Keratinocyte (primary cell): ENCODE data around the gene HOXA7. TPM values are rescaled to one million over a fixed set of nuclear protein-coding genes. Genes with fewer than 3 reads are reported as not detected.

Source experiments
- DNase-seq: peaks from one replicate; pipeline ENCODE4 v3.0.0-alpha.2; 2011; ENCODE audit warnings: low read depth, missing footprints, low spot score
- FAIRE-seq: peaks from 2 replicates; lab custom pipeline; 2011; peaks lifted over from hg19 to GRCh38; lab: Jason Lieb, UNC
- H2AFZ ChIP-seq: 2 replicates; pipeline ENCODE4 v1.6.0; 2012; ENCODE audit warnings: low read length, control low read depth, inconsistent platforms; ENCODE audit not compliant: control insufficient read depth
- H3K27ac ChIP-seq: 2 replicates; pipeline ENCODE4 v1.5.1; 2011; ENCODE audit warnings: low read length; ENCODE audit not compliant: control insufficient read depth, insufficient read depth
- H3K27me3 ChIP-seq: 3 replicates; pipeline ENCODE4 v1.6.0; 2011; ENCODE audit warnings: low read length; ENCODE audit not compliant: control insufficient read depth, insufficient read depth; ENCODE audit errors: extremely low read depth
- H3K36me3 ChIP-seq, 2 experiments: 2 replicates in 1 of 2; 3 replicates in 1 of 2; pipeline ENCODE4 v1.5.1; 2011; ENCODE audit warnings: low read length in 2 of 2, mild to moderate bottlenecking in 1 of 2; ENCODE audit not compliant: control insufficient read depth in 2 of 2, insufficient read depth in 2 of 2; ENCODE audit errors: extremely low read depth in 1 of 2
- H3K4me1 ChIP-seq: 3 replicates; pipeline ENCODE4 v1.5.1; 2011; ENCODE audit warnings: low read length; ENCODE audit not compliant: control insufficient read depth, insufficient read depth; ENCODE audit errors: extremely low read depth
- H3K4me2 ChIP-seq: 3 replicates; pipeline ENCODE4 v1.6.0; 2011; ENCODE audit warnings: low read depth, low read length; ENCODE audit not compliant: control insufficient read depth, insufficient read depth; ENCODE audit errors: extremely low read depth
- H3K4me3 ChIP-seq, 3 experiments: fragments of 200-600 bp in 1 of 3; sonication (generic) in 1 of 3; 2 replicates in 2 of 3; 3 replicates in 1 of 3; pipeline ENCODE4 v1.5.1; 2011 to 2016; ENCODE audit warnings: low read length in 3 of 3, mild to moderate bottlenecking in 3 of 3, control low read depth in 2 of 3, inconsistent platforms in 1 of 3, low read depth in 1 of 3, mixed read lengths in 1 of 3, mixed run types in 1 of 3, moderate library complexity in 1 of 3; ENCODE audit not compliant: control insufficient read depth in 2 of 3, insufficient read depth in 2 of 3; ENCODE audit errors: extremely low read depth in 1 of 3
- H3K79me2 ChIP-seq: 2 replicates; pipeline ENCODE4 v1.6.0; 2012; ENCODE audit warnings: low read length; ENCODE audit not compliant: control insufficient read depth, insufficient read depth
- H3K9ac ChIP-seq: 3 replicates; pipeline ENCODE4 v1.6.0; 2011; ENCODE audit warnings: low read length; ENCODE audit not compliant: control insufficient read depth, insufficient read depth; ENCODE audit errors: extremely low read depth
- H3K9me1 ChIP-seq: 3 replicates; pipeline ENCODE4 v1.6.0; 2011; ENCODE audit warnings: low read length; ENCODE audit not compliant: control insufficient read depth, insufficient read depth; ENCODE audit errors: extremely low read depth
- H3K9me3 ChIP-seq: 2 replicates; pipeline ENCODE4 v1.5.1; 2012; ENCODE audit warnings: low read depth, low read length; ENCODE audit not compliant: control insufficient read depth
- H4K20me1 ChIP-seq: 3 replicates; pipeline ENCODE4 v1.6.0; 2011; ENCODE audit warnings: low read length; ENCODE audit not compliant: control insufficient read depth, insufficient read depth; ENCODE audit errors: extremely low read depth
- EZH2 ChIP-seq: IDR thresholded peaks from one replicate; pipeline ENCODE4 v1.6.1; 2012; ENCODE audit warnings: inconsistent platforms, mild to moderate bottlenecking, low read length, moderate library complexity
- dilution Hi-C: fragments of 300-500 bp; cut with MboI; formaldehyde crosslinking; loops from one replicate; pipeline ENCODE4 v1.7.0; 2020; ENCODE audit warnings: low sequenced_read_pairs; ENCODE audit not compliant: extremely low pct_ligation_motif_present
- polyA plus RNA-seq, 5 experiments: library from polyadenylated mRNA; depleted of rRNA in 3 of 5; stranded (reverse) in 3 of 5; stranded (forward) in 1 of 5; unstranded in 1 of 5; fragments of >200 nt; gene quantifications; 1 replicate in 1 of 5; 2 replicates in 3 of 5; 3 replicates in 1 of 5; pipeline versions ENCODE4 v1.2.1 to v1.2.3, GENCODE V29; 2011 to 2012; ENCODE audit warnings: missing spikeins in 2 of 5, low read depth in 1 of 5, low replicate concordance in 1 of 5
- TF ChIP-seq, protein P1 (sequence below), 3 experiments: IDR thresholded peaks in 1 of 3; conservative IDR thresholded peaks in 1 of 3; optimal IDR thresholded peaks in 1 of 3; 2 replicates in 2 of 3; 3 replicates in 1 of 3; pipeline versions ENCODE3 to v1.5.1; 2011; ENCODE audit warnings: low read length in 3 of 3, mild to moderate bottlenecking in 3 of 3, moderate library complexity in 2 of 3, control low read depth in 1 of 3, inconsistent platforms in 1 of 3; ENCODE audit not compliant: insufficient read depth in 2 of 3; ENCODE audit errors: extremely low read depth in 1 of 3

Gene HOXA7
- polyA plus RNA-seq, 1 donor (not counting 4 experiments of a cell fraction or from before 2014, with no cell fraction given) = 8.1 TPM

DNA sequence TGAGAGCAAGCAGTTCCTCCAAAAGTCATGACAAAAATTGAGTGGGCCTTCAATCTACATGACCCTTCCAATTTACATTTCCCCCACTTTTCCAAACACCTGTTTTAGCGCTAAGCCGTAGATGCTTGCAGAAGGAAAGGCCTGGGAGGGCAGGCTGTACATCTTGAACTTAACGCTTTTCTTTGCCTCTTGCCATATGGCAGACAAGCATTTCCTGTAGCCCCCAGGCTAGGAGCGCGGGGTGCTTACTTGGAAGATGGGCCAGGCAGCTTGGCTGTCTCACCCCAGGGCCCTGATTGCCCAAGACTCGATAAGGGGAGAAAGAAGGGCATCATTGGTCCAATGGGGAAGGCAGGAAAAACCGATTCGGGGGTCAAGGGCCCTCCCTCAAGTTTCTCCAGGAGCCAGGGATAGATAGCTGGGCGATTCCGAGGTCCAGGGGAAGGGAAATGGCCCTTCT, 15.9 kb upstream of the HOXA7 start:
- Histone ChIP-seq H3K79me2 (peaks cover 53% of the 10 kb centered on the region), H3K27me3 (peaks cover 6% of the 10 kb centered on the region), H3K9me3 (no peaks in the 10 kb centered on the region), H2AFZ (no peak overlapping the region), H3K36me3 (peaks cover 0 to 4% of the 10 kb centered on the region in 2 experiments), H3K9ac (peak overlapping the region; percentile 83), H3K4me3 (peak overlapping the region; percentile 78 to 94 (median 84)), H4K20me1 (no peaks in the 10 kb centered on the region), H3K9me1 (no peaks in the 10 kb centered on the region), H3K27ac (peak overlapping the region; percentile 87), H3K4me1 (peaks cover 32% of the 10 kb centered on the region), H3K4me2 (peak overlapping the region; percentile 98)
- dilution Hi-C loops = no loop called here
- no peak for DNase-seq
- no peak for TF ChIP-seq EZH2
- TF ChIP-seq, protein P1, sequence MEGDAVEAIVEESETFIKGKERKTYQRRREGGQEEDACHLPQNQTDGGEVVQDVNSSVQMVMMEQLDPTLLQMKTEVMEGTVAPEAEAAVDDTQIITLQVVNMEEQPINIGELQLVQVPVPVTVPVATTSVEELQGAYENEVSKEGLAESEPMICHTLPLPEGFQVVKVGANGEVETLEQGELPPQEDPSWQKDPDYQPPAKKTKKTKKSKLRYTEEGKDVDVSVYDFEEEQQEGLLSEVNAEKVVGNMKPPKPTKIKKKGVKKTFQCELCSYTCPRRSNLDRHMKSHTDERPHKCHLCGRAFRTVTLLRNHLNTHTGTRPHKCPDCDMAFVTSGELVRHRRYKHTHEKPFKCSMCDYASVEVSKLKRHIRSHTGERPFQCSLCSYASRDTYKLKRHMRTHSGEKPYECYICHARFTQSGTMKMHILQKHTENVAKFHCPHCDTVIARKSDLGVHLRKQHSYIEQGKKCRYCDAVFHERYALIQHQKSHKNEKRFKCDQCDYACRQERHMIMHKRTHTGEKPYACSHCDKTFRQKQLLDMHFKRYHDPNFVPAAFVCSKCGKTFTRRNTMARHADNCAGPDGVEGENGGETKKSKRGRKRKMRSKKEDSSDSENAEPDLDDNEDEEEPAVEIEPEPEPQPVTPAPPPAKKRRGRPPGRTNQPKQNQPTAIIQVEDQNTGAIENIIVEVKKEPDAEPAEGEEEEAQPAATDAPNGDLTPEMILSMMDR (optimal IDR thresholded peaks at IDR 0.05 in 1 of 3, IDR thresholded peaks at IDR 0.05 in 1 of 3, conservative IDR thresholded peaks at IDR 0.05 in 1 of 3; ENCODE audit: extremely low read depth in 1 of 3, insufficient read depth in 2 of 3, low read length in 3 of 3) = no peak
- FAIRE-seq = no peak

DNA sequence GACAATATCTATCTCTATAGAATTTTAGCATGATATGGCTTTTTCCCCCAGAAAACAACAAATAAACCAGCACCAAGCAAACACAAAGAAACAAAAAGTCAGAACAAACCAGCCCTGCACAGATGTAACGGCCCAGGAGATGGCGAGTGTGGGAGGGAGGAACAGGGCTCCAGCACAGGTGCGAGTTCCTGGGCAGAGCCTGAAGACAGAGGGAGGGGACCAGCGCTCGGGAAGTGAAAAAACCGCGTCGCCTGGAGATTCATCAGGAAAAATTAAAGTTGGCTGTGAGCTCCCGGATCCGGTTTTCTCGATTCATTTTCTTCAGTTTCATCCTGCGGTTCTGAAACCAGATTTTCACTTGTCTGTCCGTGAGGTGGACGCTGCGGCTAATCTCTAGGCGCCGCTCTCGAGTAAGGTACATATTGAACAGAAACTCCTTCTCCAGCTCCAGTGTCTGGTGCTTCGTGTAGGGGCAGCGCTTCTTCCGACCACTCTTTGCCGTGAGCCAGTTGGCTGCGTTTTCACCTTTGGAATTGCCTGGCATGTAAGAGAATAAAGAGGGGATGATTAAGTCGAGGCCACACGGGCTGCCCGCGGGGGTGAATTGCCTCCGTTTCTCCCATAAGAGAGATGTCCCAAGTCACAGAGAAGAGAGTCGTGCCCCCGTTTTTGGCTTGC, 15.3 kb upstream of the HOXA7 start:
- peak overlapping the region; percentile 87 for H3K27ac ChIP-seq
- H3K4me2 ChIP-seq = peak overlapping the region; percentile 98
- H3K27me3 ChIP-seq = peaks cover 6% of the 10 kb centered on the region
- H3K4me1 ChIP-seq = peaks cover 32% of the 10 kb centered on the region
- peaks cover 0 to 4% of the 10 kb centered on the region in 2 experiments for H3K36me3 ChIP-seq
- H3K79me2 ChIP-seq = peaks cover 58% of the 10 kb centered on the region
- no peaks in the 10 kb centered on the region for H3K9me1 ChIP-seq
- H2AFZ ChIP-seq = no peak overlapping the region
- dilution Hi-C loops = no loop called here
- no peaks in the 10 kb centered on the region for H4K20me1 ChIP-seq
- TF ChIP-seq EZH2 = no peak
- TF ChIP-seq, protein P1 (optimal IDR thresholded peaks at IDR 0.05 in 1 of 3, IDR thresholded peaks at IDR 0.05 in 1 of 3, conservative IDR thresholded peaks at IDR 0.05 in 1 of 3; ENCODE audit: extremely low read depth in 1 of 3, insufficient read depth in 2 of 3, low read length in 3 of 3) = no peak
- no peaks in the 10 kb centered on the region for H3K9me3 ChIP-seq
- H3K9ac ChIP-seq = peak overlapping the region; percentile 83
- peak overlapping the region; percentile 78 to 94 (median 84) for H3K4me3 ChIP-seq
- DNase-seq = no peak
- FAIRE-seq = peak; percentile 63
